IMR-90 (cell line): ENCODE results near the gene GALNT13. TPM values are rescaled to one million over a fixed set of nuclear protein-coding genes. Genes with fewer than 3 reads are reported as not detected.
A peak's percentile ranks its signal among the peaks of the same experiment; 100 is the strongest.

Source experiments
- ATAC-seq: fragments of 200-7000 bp; cut with Tn5 transposase; 2 replicates; pipeline ENCODE4 v1.9.1; 2020; ENCODE audit warnings: low read depth, mild to moderate bottlenecking, moderate library complexity
- BruUV-seq: library from RNA; stranded (reverse); fragments of 400-500 nt; replicated peaks from 2 replicates; lab custom pipeline; 2021; lab: Mats Ljungman, UMichigan
- CTCF ChIA-PET: fragments of 300-600 bp; formaldehyde crosslinking; extraction: SDS; loops from one replicate; lab custom pipeline; 2021; ENCODE audit warnings: antibody characterized with exemption; lab: Yijun Ruan, JAX
- POLR2A ChIA-PET: fragments of 300-600 bp; sonication (Branson Sonifier 250); formaldehyde crosslinking; loops from one replicate; lab custom pipeline; 2022; ENCODE audit warnings: antibody characterized with exemption; ENCODE audit not compliant: unreplicated experiment; lab: Charles Lee
- DNase-seq: peaks from one replicate; pipeline ENCODE4 v3.0.0; 2013
- H2AFZ ChIP-seq: replicated peaks from 2 replicates; pipeline ENCODE3; 2013; ENCODE audit warnings: low read length, mild to moderate bottlenecking; ENCODE audit not compliant: poor library complexity
- H2AK5ac ChIP-seq: 2 replicates; pipeline ENCODE4 v1.6.1; 2013; ENCODE audit warnings: low read depth, low read length, inconsistent platforms
- H2AK9ac ChIP-seq: replicated peaks from 2 replicates; pipeline ENCODE3; 2013; ENCODE audit warnings: mild to moderate bottlenecking, low read depth, low read length, moderate library complexity; ENCODE audit not compliant: poor library complexity
- H2BK120ac ChIP-seq: 2 replicates; pipeline ENCODE4 v1.6.1; 2013; ENCODE audit warnings: low read depth, low read length, inconsistent platforms
- H2BK15ac ChIP-seq: 3 replicates; pipeline ENCODE4 v1.6.1; 2013; ENCODE audit warnings: low read depth, low read length, inconsistent platforms
- H2BK20ac ChIP-seq: 2 replicates; pipeline ENCODE4 v1.6.1; 2013; ENCODE audit warnings: low read depth, mild to moderate bottlenecking, inconsistent platforms, low read length, moderate library complexity
- H2BK5ac ChIP-seq: 2 replicates; pipeline ENCODE4 v1.6.1; 2013; ENCODE audit warnings: mild to moderate bottlenecking, low read depth, low read length, inconsistent platforms; ENCODE audit not compliant: poor library complexity, severe bottlenecking
- H3K14ac ChIP-seq: replicated peaks from 2 replicates; pipeline ENCODE4 v1.6.1; 2013; ENCODE audit warnings: low read depth, low read length, inconsistent platforms
- H3K18ac ChIP-seq: 2 replicates; pipeline ENCODE4 v1.6.1; 2013; ENCODE audit warnings: low read depth, low read length, control low read depth
- H3K23ac ChIP-seq: 2 replicates; pipeline ENCODE4 v1.6.1; 2013; ENCODE audit warnings: low read depth, low read length, inconsistent platforms
- H3K27ac ChIP-seq: 2 replicates; pipeline ENCODE4 v1.5.1; 2013; ENCODE audit warnings: mild to moderate bottlenecking, control low read depth, low read length; ENCODE audit not compliant: insufficient read depth
- H3K27me3 ChIP-seq: 2 replicates; pipeline ENCODE4 v1.6.1; 2013; ENCODE audit warnings: low read length; ENCODE audit not compliant: control insufficient read depth, insufficient read depth
- H3K36me3 ChIP-seq: 2 replicates; pipeline ENCODE4 v1.6.1; 2013; ENCODE audit warnings: low read length, mixed read lengths; ENCODE audit not compliant: control insufficient read depth, insufficient read depth
- H3K4ac ChIP-seq: 2 replicates; pipeline ENCODE4 v1.6.1; 2013; ENCODE audit warnings: low read depth, low read length, inconsistent platforms
- H3K4me1 ChIP-seq: 2 replicates; pipeline ENCODE4 v1.6.1; 2013; ENCODE audit warnings: low read length, mixed read lengths; ENCODE audit not compliant: control insufficient read depth, insufficient read depth
- H3K4me2 ChIP-seq: 2 replicates; pipeline ENCODE4 v1.6.1; 2013; ENCODE audit warnings: low read depth, mild to moderate bottlenecking, control low read depth, low read length, moderate library complexity
- H3K4me3 ChIP-seq: 2 replicates; pipeline ENCODE4 v1.5.1; 2013; ENCODE audit warnings: low read depth, mild to moderate bottlenecking, control low read depth, low read length, moderate library complexity; ENCODE audit not compliant: insufficient read depth
- H3K56ac ChIP-seq: 2 replicates; pipeline ENCODE4 v1.6.1; 2013; ENCODE audit warnings: low read length, inconsistent platforms; ENCODE audit not compliant: insufficient read depth; ENCODE audit errors: extremely low read depth
- H3K79me1 ChIP-seq, 2 experiments: 2 replicates each; pipeline ENCODE4 v1.6.1; 2013; ENCODE audit warnings: low read length in 2 of 2, inconsistent platforms in 1 of 2, low read depth in 1 of 2
- H3K9ac ChIP-seq: 2 replicates; pipeline ENCODE4 v1.6.1; 2013; ENCODE audit warnings: low read depth, low read length, control low read depth
- H3K9me1 ChIP-seq: 2 replicates; pipeline ENCODE4 v1.6.1; 2013; ENCODE audit warnings: low read length, inconsistent platforms; ENCODE audit not compliant: insufficient read depth
- H3K9me3 ChIP-seq: 2 replicates; pipeline ENCODE4 v1.6.1; 2013; ENCODE audit warnings: low read length; ENCODE audit not compliant: control insufficient read depth, insufficient read depth
- H4K20me1 ChIP-seq: 2 replicates; pipeline ENCODE4 v1.6.1; 2013; ENCODE audit warnings: low read length, inconsistent platforms; ENCODE audit not compliant: insufficient read depth
- H4K5ac ChIP-seq: 2 replicates; pipeline ENCODE4 v1.6.1; 2013; ENCODE audit warnings: mild to moderate bottlenecking, low read depth, low read length, control low read depth
- H4K8ac ChIP-seq, 2 experiments: 2 replicates each; pipeline ENCODE4 v1.6.1; 2013; ENCODE audit warnings: low read depth in 2 of 2, low read length in 2 of 2, control low read depth in 1 of 2, inconsistent platforms in 1 of 2
- H4K91ac ChIP-seq: 2 replicates; pipeline ENCODE4 v1.6.1; 2013; ENCODE audit warnings: low read depth, low read length, inconsistent platforms; ENCODE audit not compliant: insufficient read depth
- BHLHE40 ChIP-seq: fragments of 150-350 bp; IDR thresholded peaks from 2 replicates; pipeline ENCODE4 v1.6.1; 2016; ENCODE audit warnings: mild to moderate bottlenecking, low read depth, low read length
- ELK1 ChIP-seq: fragments of 150-350 bp; IDR thresholded peaks from 2 replicates; pipeline ENCODE4 v1.6.1; 2016; ENCODE audit warnings: low read depth, mild to moderate bottlenecking, low read length, moderate library complexity, borderline replicate concordance
- FOS ChIP-seq: fragments of 150-350 bp; IDR thresholded peaks from 2 replicates; pipeline ENCODE4 v1.6.1; 2016; ENCODE audit warnings: low read depth, low read length
- MAZ ChIP-seq: IDR thresholded peaks from 2 replicates; pipeline ENCODE4 v1.6.1; 2012; ENCODE audit warnings: low read depth, mild to moderate bottlenecking, low read length, improper control_type of control experiment, moderate library complexity, borderline replicate concordance
- NFE2L2 ChIP-seq: fragments of 150-350 bp; IDR thresholded peaks from 2 replicates; pipeline ENCODE4 v1.6.1; 2016; ENCODE audit warnings: low read depth, mild to moderate bottlenecking, low read length
- RAD21 ChIP-seq: IDR thresholded peaks from 2 replicates; pipeline ENCODE4 v1.6.1; 2012; ENCODE audit warnings: low read length, improper control_type of control experiment
- RCOR1 ChIP-seq: IDR thresholded peaks from 2 replicates; pipeline ENCODE4 v1.6.1; 2012; ENCODE audit warnings: mild to moderate bottlenecking, low read length, improper control_type of control experiment; ENCODE audit not compliant: insufficient replicate concordance
- WGBS, 2 experiments: methylation state at CpG; one replicate each; pipeline versions ENCODE4 v1.1.5 to v1.1.7; 2013; ENCODE audit warnings: missing lambda C conversion rate in 2 of 2; ENCODE audit not compliant: insufficient read length in 1 of 2; ENCODE audit errors: extremely low coverage in 2 of 2; 5-methylcytosine and 5-hydroxymethylcytosine counted together
- dilution Hi-C: fragments of 300-500 bp; cut with HindIII; formaldehyde crosslinking; loops from one replicate; pipeline ENCODE4 v1.14.3; 2018; ENCODE audit warnings: low sequenced_read_pairs; ENCODE audit not compliant: unreplicated experiment
- in situ Hi-C: fragments of 300-500 bp; cut with MboI; formaldehyde crosslinking; loops from 3 replicates; pipeline ENCODE4 v1.14.3; 2019; ENCODE audit warnings: low sequenced_read_pairs, inconsistent platforms, mixed read lengths
- intact Hi-C: fragments of 100-400 bp; cut with micrococcal nuclease; formaldehyde crosslinking; loops from 2 replicates; pipeline ENCODE4 v1.10.0; 2022
- polyA plus RNA-seq, 3 experiments: library from polyadenylated mRNA; depleted of rRNA; stranded (reverse); fragments of >200 nt; gene quantifications; 2 replicates each; pipeline ENCODE4 v1.2.3, GENCODE V29; 2012; ENCODE audit warnings: low replicate concordance in 1 of 3
- total RNA-seq: library from RNA; depleted of rRNA; stranded (reverse); fragments of >200 nt; gene quantifications from 2 replicates; pipeline ENCODE4 v1.2.3, GENCODE V29; 2012

Gene GALNT13
- total and polyA plus RNA-seq, 2 of the 4 experiments (the other 2 are of a cell fraction), result 0.03 TPM; not detected in 1

DNA sequence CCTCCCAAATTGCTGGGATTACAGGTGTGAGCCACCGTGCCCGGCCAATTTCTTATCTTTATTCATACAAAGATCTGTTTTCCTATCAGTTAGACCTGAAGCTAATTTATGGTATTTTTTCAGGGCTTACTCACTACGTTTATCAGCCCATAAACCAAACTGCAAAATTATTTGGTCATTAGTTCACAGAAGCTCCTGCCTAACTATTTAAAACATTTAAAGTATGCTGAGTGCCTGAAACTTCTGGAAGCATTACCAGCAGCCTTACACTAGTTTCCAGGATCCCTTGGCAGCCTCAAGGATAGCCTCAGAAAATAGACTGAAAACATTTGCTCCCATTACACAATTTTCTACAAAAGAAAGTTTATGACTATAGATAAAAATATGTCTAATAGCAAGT lies 68.8 kb downstream of the GALNT13 start:
- no TSS peak for BruUV-seq
- ChIA-PET CTCF (no interaction called here), POLR2A (no interaction called here)
- H3K4ac ChIP-seq, result no peak overlapping the region
- H3K79me1 ChIP-seq, result no peaks in the 10 kb centered on the region
- H3K18ac ChIP-seq, result no peak overlapping the region
- H3K9me1 ChIP-seq, result no peaks in the 10 kb centered on the region
- no peaks in the 10 kb centered on the region for H3K36me3 ChIP-seq
- no peak overlapping the region for H4K5ac ChIP-seq
- H2BK15ac ChIP-seq, result no peak overlapping the region
- no peak overlapping the region for H3K23ac ChIP-seq
- H3K4me3 ChIP-seq, result no peak overlapping the region
- peaks cover 2% of the 10 kb centered on the region; the same call in 1 of the 2 replicates for H3K9me3 ChIP-seq
- H3K27me3 ChIP-seq, result no peaks in the 10 kb centered on the region
- H3K4me1 ChIP-seq, result no peaks in the 10 kb centered on the region
- intact Hi-C loops (no loop called here), dilution Hi-C loops (no loop called here), in situ Hi-C loops (no loop called here)
- H3K14ac ChIP-seq, result no peak overlapping the region
- no peak overlapping the region for H2BK20ac ChIP-seq
- H4K91ac ChIP-seq, result no peak overlapping the region
- no peak overlapping the region for H2BK120ac ChIP-seq
- H3K27ac ChIP-seq, result no peak overlapping the region
- no CpG with 5 or more reads among the region's 3 CpGs for WGBS, 2 experiments
- no peak overlapping the region for H2BK5ac ChIP-seq
- H2AFZ ChIP-seq, result no peak overlapping the region
- H4K8ac ChIP-seq, result no peak overlapping the region
- H3K56ac ChIP-seq, result no peak overlapping the region
- H2AK5ac ChIP-seq, result no peak overlapping the region
- H3K9ac ChIP-seq, result no peak overlapping the region
- H2AK9ac ChIP-seq, result no peak overlapping the region
- no peaks in the 10 kb centered on the region for H4K20me1 ChIP-seq
- H3K4me2 ChIP-seq, result no peak overlapping the region
- DNase-seq (no peak), ATAC-seq (peak; percentile 60)
- TF ChIP-seq ELK1, result no peak
- TF ChIP-seq MAZ, result no peak
- TF ChIP-seq NFE2L2, result no peak
- TF ChIP-seq BHLHE40, result no peak
- TF ChIP-seq RAD21, result no peak
- TF ChIP-seq RCOR1, result no peak
- no peak for TF ChIP-seq FOS
